IMR-90 (cell line): Measurements from ENCODE around the gene ITIH4. TPM values are rescaled to one million over a fixed set of nuclear protein-coding genes. Genes with fewer than 3 reads are reported as not detected.

Source experiments
- ATAC-seq: fragments of 200-7000 bp; cut with Tn5 transposase; 2 replicates; pipeline ENCODE4 v1.9.1; 2020; ENCODE audit warnings: low read depth, mild to moderate bottlenecking, moderate library complexity
- BruUV-seq: library from RNA; stranded (reverse); fragments of 400-500 nt; replicated peaks from 2 replicates; lab custom pipeline; 2021; lab: Mats Ljungman, UMichigan
- CTCF ChIA-PET: fragments of 300-600 bp; formaldehyde crosslinking; extraction: SDS; loops from one replicate; lab custom pipeline; 2021; ENCODE audit warnings: antibody characterized with exemption; lab: Yijun Ruan, JAX
- POLR2A ChIA-PET: fragments of 300-600 bp; sonication (Branson Sonifier 250); formaldehyde crosslinking; loops from one replicate; lab custom pipeline; 2022; ENCODE audit warnings: antibody characterized with exemption; ENCODE audit not compliant: unreplicated experiment; lab: Charles Lee
- DNase-seq: peaks from one replicate; pipeline ENCODE4 v3.0.0; 2013
- H2AFZ ChIP-seq: replicated peaks from 2 replicates; pipeline ENCODE3; 2013; ENCODE audit warnings: low read length, mild to moderate bottlenecking; ENCODE audit not compliant: poor library complexity
- H2AK5ac ChIP-seq: 2 replicates; pipeline ENCODE4 v1.6.1; 2013; ENCODE audit warnings: low read depth, low read length, inconsistent platforms
- H2AK9ac ChIP-seq: replicated peaks from 2 replicates; pipeline ENCODE3; 2013; ENCODE audit warnings: mild to moderate bottlenecking, low read depth, low read length, moderate library complexity; ENCODE audit not compliant: poor library complexity
- H2BK120ac ChIP-seq: 2 replicates; pipeline ENCODE4 v1.6.1; 2013; ENCODE audit warnings: low read depth, low read length, inconsistent platforms
- H2BK15ac ChIP-seq: 3 replicates; pipeline ENCODE4 v1.6.1; 2013; ENCODE audit warnings: low read depth, low read length, inconsistent platforms
- H2BK20ac ChIP-seq: 2 replicates; pipeline ENCODE4 v1.6.1; 2013; ENCODE audit warnings: low read depth, mild to moderate bottlenecking, inconsistent platforms, low read length, moderate library complexity
- H2BK5ac ChIP-seq: 2 replicates; pipeline ENCODE4 v1.6.1; 2013; ENCODE audit warnings: mild to moderate bottlenecking, low read depth, low read length, inconsistent platforms; ENCODE audit not compliant: poor library complexity, severe bottlenecking
- H3K14ac ChIP-seq: replicated peaks from 2 replicates; pipeline ENCODE4 v1.6.1; 2013; ENCODE audit warnings: low read depth, low read length, inconsistent platforms
- H3K18ac ChIP-seq: 2 replicates; pipeline ENCODE4 v1.6.1; 2013; ENCODE audit warnings: low read depth, low read length, control low read depth
- H3K23ac ChIP-seq: 2 replicates; pipeline ENCODE4 v1.6.1; 2013; ENCODE audit warnings: low read depth, low read length, inconsistent platforms
- H3K27ac ChIP-seq: 2 replicates; pipeline ENCODE4 v1.5.1; 2013; ENCODE audit warnings: mild to moderate bottlenecking, control low read depth, low read length; ENCODE audit not compliant: insufficient read depth
- H3K27me3 ChIP-seq: 2 replicates; pipeline ENCODE4 v1.6.1; 2013; ENCODE audit warnings: low read length; ENCODE audit not compliant: control insufficient read depth, insufficient read depth
- H3K36me3 ChIP-seq: 2 replicates; pipeline ENCODE4 v1.6.1; 2013; ENCODE audit warnings: low read length, mixed read lengths; ENCODE audit not compliant: control insufficient read depth, insufficient read depth
- H3K4ac ChIP-seq: 2 replicates; pipeline ENCODE4 v1.6.1; 2013; ENCODE audit warnings: low read depth, low read length, inconsistent platforms
- H3K4me1 ChIP-seq: 2 replicates; pipeline ENCODE4 v1.6.1; 2013; ENCODE audit warnings: low read length, mixed read lengths; ENCODE audit not compliant: control insufficient read depth, insufficient read depth
- H3K4me2 ChIP-seq: 2 replicates; pipeline ENCODE4 v1.6.1; 2013; ENCODE audit warnings: low read depth, mild to moderate bottlenecking, control low read depth, low read length, moderate library complexity
- H3K4me3 ChIP-seq: 2 replicates; pipeline ENCODE4 v1.5.1; 2013; ENCODE audit warnings: low read depth, mild to moderate bottlenecking, control low read depth, low read length, moderate library complexity; ENCODE audit not compliant: insufficient read depth
- H3K56ac ChIP-seq: 2 replicates; pipeline ENCODE4 v1.6.1; 2013; ENCODE audit warnings: low read length, inconsistent platforms; ENCODE audit not compliant: insufficient read depth; ENCODE audit errors: extremely low read depth
- H3K79me1 ChIP-seq, 2 experiments: 2 replicates each; pipeline ENCODE4 v1.6.1; 2013; ENCODE audit warnings: low read length in 2 of 2, inconsistent platforms in 1 of 2, low read depth in 1 of 2
- H3K9ac ChIP-seq: 2 replicates; pipeline ENCODE4 v1.6.1; 2013; ENCODE audit warnings: low read depth, low read length, control low read depth
- H3K9me1 ChIP-seq: 2 replicates; pipeline ENCODE4 v1.6.1; 2013; ENCODE audit warnings: low read length, inconsistent platforms; ENCODE audit not compliant: insufficient read depth
- H3K9me3 ChIP-seq: 2 replicates; pipeline ENCODE4 v1.6.1; 2013; ENCODE audit warnings: low read length; ENCODE audit not compliant: control insufficient read depth, insufficient read depth
- H4K20me1 ChIP-seq: 2 replicates; pipeline ENCODE4 v1.6.1; 2013; ENCODE audit warnings: low read length, inconsistent platforms; ENCODE audit not compliant: insufficient read depth
- H4K5ac ChIP-seq: 2 replicates; pipeline ENCODE4 v1.6.1; 2013; ENCODE audit warnings: mild to moderate bottlenecking, low read depth, low read length, control low read depth
- H4K8ac ChIP-seq, 2 experiments: 2 replicates each; pipeline ENCODE4 v1.6.1; 2013; ENCODE audit warnings: low read depth in 2 of 2, low read length in 2 of 2, control low read depth in 1 of 2, inconsistent platforms in 1 of 2
- H4K91ac ChIP-seq: 2 replicates; pipeline ENCODE4 v1.6.1; 2013; ENCODE audit warnings: low read depth, low read length, inconsistent platforms; ENCODE audit not compliant: insufficient read depth
- BHLHE40 ChIP-seq: fragments of 150-350 bp; IDR thresholded peaks from 2 replicates; pipeline ENCODE4 v1.6.1; 2016; ENCODE audit warnings: mild to moderate bottlenecking, low read depth, low read length
- CEBPB ChIP-seq: IDR thresholded peaks from 2 replicates; pipeline ENCODE4 v1.6.1; 2012; ENCODE audit warnings: low read depth, low read length, improper control_type of control experiment
- CHD1 ChIP-seq: IDR thresholded peaks from 2 replicates; pipeline ENCODE4 v1.6.1; 2012; ENCODE audit warnings: low read depth, low read length, improper control_type of control experiment
- ELK1 ChIP-seq: fragments of 150-350 bp; IDR thresholded peaks from 2 replicates; pipeline ENCODE4 v1.6.1; 2016; ENCODE audit warnings: low read depth, mild to moderate bottlenecking, low read length, moderate library complexity, borderline replicate concordance
- FOS ChIP-seq: fragments of 150-350 bp; IDR thresholded peaks from 2 replicates; pipeline ENCODE4 v1.6.1; 2016; ENCODE audit warnings: low read depth, low read length
- MAFK ChIP-seq: IDR thresholded peaks from 2 replicates; pipeline ENCODE4 v1.6.1; 2012; ENCODE audit warnings: low read depth, low read length, improper control_type of control experiment
- MAZ ChIP-seq: IDR thresholded peaks from 2 replicates; pipeline ENCODE4 v1.6.1; 2012; ENCODE audit warnings: low read depth, mild to moderate bottlenecking, low read length, improper control_type of control experiment, moderate library complexity, borderline replicate concordance
- MXI1 ChIP-seq: IDR thresholded peaks from 2 replicates; pipeline ENCODE4 v1.6.1; 2012; ENCODE audit warnings: low read depth, mild to moderate bottlenecking, low read length, moderate library complexity, borderline replicate concordance
- NFE2L2 ChIP-seq: fragments of 150-350 bp; IDR thresholded peaks from 2 replicates; pipeline ENCODE4 v1.6.1; 2016; ENCODE audit warnings: low read depth, mild to moderate bottlenecking, low read length
- POLR2A ChIP-seq: IDR thresholded peaks from 2 replicates; pipeline ENCODE4 v1.6.1; 2012; ENCODE audit warnings: mild to moderate bottlenecking, low read depth, low read length
- RAD21 ChIP-seq: IDR thresholded peaks from 2 replicates; pipeline ENCODE4 v1.6.1; 2012; ENCODE audit warnings: low read length, improper control_type of control experiment
- RCOR1 ChIP-seq: IDR thresholded peaks from 2 replicates; pipeline ENCODE4 v1.6.1; 2012; ENCODE audit warnings: mild to moderate bottlenecking, low read length, improper control_type of control experiment; ENCODE audit not compliant: insufficient replicate concordance
- RFX5 ChIP-seq: IDR thresholded peaks from 2 replicates; pipeline ENCODE4 v1.8.0; 2012; ENCODE audit warnings: low read depth, mild to moderate bottlenecking, low read length, moderate library complexity
- SMC3 ChIP-seq: fragments of 150-350 bp; IDR thresholded peaks from 2 replicates; pipeline ENCODE4 v1.6.1; 2016; ENCODE audit warnings: low read depth, mild to moderate bottlenecking, antibody characterized with exemption, low read length, moderate library complexity
- USF2 ChIP-seq: fragments of 150-350 bp; IDR thresholded peaks from 2 replicates; pipeline ENCODE4 v1.6.1; 2017; ENCODE audit warnings: mild to moderate bottlenecking, antibody characterized with exemption, low read length, low read depth
- WGBS, 2 experiments: methylation state at CpG; one replicate each; pipeline versions ENCODE4 v1.1.5 to v1.1.7; 2013; ENCODE audit warnings: missing lambda C conversion rate in 2 of 2; ENCODE audit not compliant: insufficient read length in 1 of 2; ENCODE audit errors: extremely low coverage in 2 of 2; 5-methylcytosine and 5-hydroxymethylcytosine counted together
- dilution Hi-C: fragments of 300-500 bp; cut with HindIII; formaldehyde crosslinking; loops from one replicate; pipeline ENCODE4 v1.14.3; 2018; ENCODE audit warnings: low sequenced_read_pairs; ENCODE audit not compliant: unreplicated experiment
- in situ Hi-C: fragments of 300-500 bp; cut with MboI; formaldehyde crosslinking; loops from 3 replicates; pipeline ENCODE4 v1.14.3; 2019; ENCODE audit warnings: low sequenced_read_pairs, inconsistent platforms, mixed read lengths
- intact Hi-C: fragments of 100-400 bp; cut with micrococcal nuclease; formaldehyde crosslinking; loops from 2 replicates; pipeline ENCODE4 v1.10.0; 2022
- polyA plus RNA-seq, 3 experiments: library from polyadenylated mRNA; depleted of rRNA; stranded (reverse); fragments of >200 nt; gene quantifications; 2 replicates each; pipeline ENCODE4 v1.2.3, GENCODE V29; 2012; ENCODE audit warnings: low replicate concordance in 1 of 3
- total RNA-seq: library from RNA; depleted of rRNA; stranded (reverse); fragments of >200 nt; gene quantifications from 2 replicates; pipeline ENCODE4 v1.2.3, GENCODE V29; 2012
- TF ChIP-seq, protein P1 (sequence below): conservative IDR thresholded peaks from 2 replicates; pipeline ENCODE4 v1.5.1; 2012; ENCODE audit warnings: mild to moderate bottlenecking, low read depth, low read length, improper control_type of control experiment

ITIH4 gene
- total and polyA plus RNA-seq, 2 of the 4 experiments (the other 2 are of a cell fraction), result 0.26 to 0.36 TPM

DNA sequence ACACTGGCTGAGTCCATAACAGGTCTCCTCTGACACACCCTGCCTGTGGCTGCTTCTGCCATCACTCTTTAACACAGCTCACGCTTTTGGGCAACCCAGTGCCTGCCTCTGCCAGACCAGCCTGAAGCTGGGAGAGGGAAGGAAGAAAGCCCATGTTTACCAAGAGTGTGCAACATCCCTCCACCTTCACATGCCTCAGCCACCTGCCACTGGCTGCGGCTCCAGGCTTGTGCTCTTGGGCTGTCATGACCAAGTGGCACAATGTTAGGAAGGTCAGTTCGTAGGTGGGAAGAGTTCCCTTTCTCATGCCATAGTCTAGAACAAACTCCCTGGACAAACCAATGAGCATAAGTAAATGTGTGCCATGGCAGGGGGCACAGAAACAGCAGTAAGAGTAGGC lies 46.6 kb upstream of the ITIH4 start:
- Histone ChIP-seq H4K8ac (no peak overlapping the region), H3K9me3 (no peaks in the 10 kb centered on the region), H3K9ac (no peak overlapping the region), H3K14ac (no peak overlapping the region), H3K27me3 (no peaks in the 10 kb centered on the region), H3K23ac (no peak overlapping the region), H2AFZ (no peak overlapping the region), H4K91ac (no peak overlapping the region), H2BK20ac (no peak overlapping the region), H2BK15ac (no peak overlapping the region), H2AK9ac (no peak overlapping the region), H3K9me1 (peaks cover 10% of the 10 kb centered on the region; the same call in 1 of the 2 replicates), H3K4me2 (no peak overlapping the region), H3K18ac (no peak overlapping the region), H4K20me1 (no peaks in the 10 kb centered on the region), H4K5ac (no peak overlapping the region), H3K4ac (no peak overlapping the region), H2AK5ac (no peak overlapping the region), H2BK120ac (no peak overlapping the region), H3K36me3 (peaks cover 3% of the 10 kb centered on the region; the same call in 1 of the 2 replicates), H3K4me3 (no peak overlapping the region), H3K4me1 (peaks cover 11% of the 10 kb centered on the region), H2BK5ac (no peak overlapping the region), H3K79me1 (peaks cover 12 to 60% of the 10 kb centered on the region in 2 experiments), H3K27ac (no peak overlapping the region), H3K56ac (no peak overlapping the region)
- in situ Hi-C loops (no loop called here), intact Hi-C loops (no loop called here), dilution Hi-C loops (no loop called here)
- POLR2A ChIA-PET, result no interaction called here
- no TSS peak for BruUV-seq
- ATAC-seq, result no peak
- WGBS, 2 experiments, result no CpG with 5 or more reads among the region's 3 CpGs
- DNase-seq, result no peak
- CTCF ChIA-PET, result no interaction called here
- TF ChIP-seq MAZ (no peak), SMC3 (no peak), RFX5 (no peak), POLR2A (no peak), CHD1 (no peak), MAFK (no peak), RCOR1 (no peak), NFE2L2 (no peak), CEBPB (no peak), RAD21 (no peak), ELK1 (no peak), FOS (no peak), BHLHE40 (no peak), USF2 (no peak), MXI1 (no peak)
- TF ChIP-seq, protein P1, sequence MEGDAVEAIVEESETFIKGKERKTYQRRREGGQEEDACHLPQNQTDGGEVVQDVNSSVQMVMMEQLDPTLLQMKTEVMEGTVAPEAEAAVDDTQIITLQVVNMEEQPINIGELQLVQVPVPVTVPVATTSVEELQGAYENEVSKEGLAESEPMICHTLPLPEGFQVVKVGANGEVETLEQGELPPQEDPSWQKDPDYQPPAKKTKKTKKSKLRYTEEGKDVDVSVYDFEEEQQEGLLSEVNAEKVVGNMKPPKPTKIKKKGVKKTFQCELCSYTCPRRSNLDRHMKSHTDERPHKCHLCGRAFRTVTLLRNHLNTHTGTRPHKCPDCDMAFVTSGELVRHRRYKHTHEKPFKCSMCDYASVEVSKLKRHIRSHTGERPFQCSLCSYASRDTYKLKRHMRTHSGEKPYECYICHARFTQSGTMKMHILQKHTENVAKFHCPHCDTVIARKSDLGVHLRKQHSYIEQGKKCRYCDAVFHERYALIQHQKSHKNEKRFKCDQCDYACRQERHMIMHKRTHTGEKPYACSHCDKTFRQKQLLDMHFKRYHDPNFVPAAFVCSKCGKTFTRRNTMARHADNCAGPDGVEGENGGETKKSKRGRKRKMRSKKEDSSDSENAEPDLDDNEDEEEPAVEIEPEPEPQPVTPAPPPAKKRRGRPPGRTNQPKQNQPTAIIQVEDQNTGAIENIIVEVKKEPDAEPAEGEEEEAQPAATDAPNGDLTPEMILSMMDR, result no peak
